ENCODE results near the gene PDSS2.
"Not testable (repeated sequence)": the region's sequence is repeated elsewhere in the genome, so short reads cannot be mapped to it uniquely, and the experiment has no call there.

The PDSS2 gene

DNA sequence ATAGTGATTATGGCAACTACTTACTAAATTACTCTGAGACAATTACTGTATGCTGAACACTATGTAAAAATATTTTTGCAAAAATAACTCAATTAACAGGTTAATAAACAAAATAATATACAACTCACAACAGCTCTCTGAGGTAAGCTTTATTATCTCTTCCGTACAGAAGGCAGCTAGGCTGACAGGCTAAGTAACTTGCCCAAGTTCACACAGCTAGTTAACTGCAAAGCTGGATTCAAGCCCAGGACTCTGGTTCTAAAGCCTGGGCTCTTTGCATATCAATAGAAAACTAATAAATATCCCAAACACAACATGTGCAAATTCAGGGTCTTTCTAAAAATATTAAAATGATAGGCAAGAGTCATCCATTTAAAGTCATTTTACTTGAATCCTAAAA is 174.6 kb downstream of the PDSS2 start:
- no peaks in the 10 kb centered on the region for H4K20me1 ChIP-seq (ENCODE audit: insufficient read depth, low read length)
- no peak overlapping the region for H3K4me3 ChIP-seq (ENCODE audit: low read depth in 1 of 2, low read length in 2 of 2)
- H3K9me3 ChIP-seq (ENCODE audit: insufficient read depth, low read length, severe bottlenecking), result no peaks in the 10 kb centered on the region
- H3K27ac ChIP-seq (ENCODE audit: low read length), result no peak overlapping the region
- H3K79me2 ChIP-seq (ENCODE audit: insufficient read depth, low read length), result no peaks in the 10 kb centered on the region
- H3K36me3 ChIP-seq (ENCODE audit: insufficient read depth, low read length), result no peaks in the 10 kb centered on the region
- DNase-seq (no peak), ATAC-seq (ENCODE audit: insufficient read depth, low read depth) (no peak)
- H3K9ac ChIP-seq (ENCODE audit: low read depth, low read length), result no peak overlapping the region
- no peak overlapping the region for H2AFZ ChIP-seq (ENCODE audit: low read depth, low read length)
- TF ChIP-seq, protein P1, sequence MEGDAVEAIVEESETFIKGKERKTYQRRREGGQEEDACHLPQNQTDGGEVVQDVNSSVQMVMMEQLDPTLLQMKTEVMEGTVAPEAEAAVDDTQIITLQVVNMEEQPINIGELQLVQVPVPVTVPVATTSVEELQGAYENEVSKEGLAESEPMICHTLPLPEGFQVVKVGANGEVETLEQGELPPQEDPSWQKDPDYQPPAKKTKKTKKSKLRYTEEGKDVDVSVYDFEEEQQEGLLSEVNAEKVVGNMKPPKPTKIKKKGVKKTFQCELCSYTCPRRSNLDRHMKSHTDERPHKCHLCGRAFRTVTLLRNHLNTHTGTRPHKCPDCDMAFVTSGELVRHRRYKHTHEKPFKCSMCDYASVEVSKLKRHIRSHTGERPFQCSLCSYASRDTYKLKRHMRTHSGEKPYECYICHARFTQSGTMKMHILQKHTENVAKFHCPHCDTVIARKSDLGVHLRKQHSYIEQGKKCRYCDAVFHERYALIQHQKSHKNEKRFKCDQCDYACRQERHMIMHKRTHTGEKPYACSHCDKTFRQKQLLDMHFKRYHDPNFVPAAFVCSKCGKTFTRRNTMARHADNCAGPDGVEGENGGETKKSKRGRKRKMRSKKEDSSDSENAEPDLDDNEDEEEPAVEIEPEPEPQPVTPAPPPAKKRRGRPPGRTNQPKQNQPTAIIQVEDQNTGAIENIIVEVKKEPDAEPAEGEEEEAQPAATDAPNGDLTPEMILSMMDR (IDR thresholded peaks at IDR 0.05; ENCODE audit: borderline replicate concordance, extremely low read depth, low read length, poor library complexity, severe bottlenecking), result no peak
- no peak for TF ChIP-seq EZH2 (IDR thresholded peaks at IDR 0.05; ENCODE audit: borderline replicate concordance, low read depth, low read length, severe bottlenecking)
- H3K27me3 ChIP-seq (ENCODE audit: insufficient read depth, low read length, poor library complexity), result no peaks in the 10 kb centered on the region
- H3K4me2 ChIP-seq (ENCODE audit: insufficient read depth, low read length), result no peak overlapping the region
- no peaks in the 10 kb centered on the region for H3K4me1 ChIP-seq (ENCODE audit: insufficient read depth, low read length)

DNA sequence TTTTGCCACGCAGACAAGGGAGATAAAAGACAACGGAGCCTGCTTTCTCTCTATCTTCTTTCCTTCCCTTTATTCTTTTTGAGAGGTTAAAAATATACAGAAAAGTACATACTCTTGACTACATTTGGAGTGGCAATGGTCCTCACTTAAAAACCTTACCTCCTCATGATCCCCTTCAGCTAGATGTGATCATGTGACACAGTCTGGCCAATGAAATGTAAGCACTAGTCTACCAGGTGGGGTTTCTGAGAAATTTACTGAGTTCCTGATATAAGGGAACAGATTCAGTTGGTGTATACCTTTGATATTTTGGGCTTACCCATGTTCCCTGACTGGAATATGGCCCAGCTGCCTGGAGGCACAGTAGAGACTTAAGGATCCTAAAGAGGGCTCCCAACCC is 178.6 kb downstream of the PDSS2 start:
- H3K79me2 ChIP-seq (ENCODE audit: insufficient read depth, low read length), result no peaks in the 10 kb centered on the region
- H3K9ac ChIP-seq (ENCODE audit: low read depth, low read length), result no peak overlapping the region
- TF ChIP-seq, protein P1 (IDR thresholded peaks at IDR 0.05; ENCODE audit: borderline replicate concordance, extremely low read depth, low read length, poor library complexity, severe bottlenecking), result no peak
- TF ChIP-seq EZH2 (IDR thresholded peaks at IDR 0.05; ENCODE audit: borderline replicate concordance, low read depth, low read length, severe bottlenecking), result no peak
- ATAC-seq (ENCODE audit: insufficient read depth, low read depth), result no peak
- H3K4me1 ChIP-seq (ENCODE audit: insufficient read depth, low read length), result no peaks in the 10 kb centered on the region
- H3K4me3 ChIP-seq (ENCODE audit: low read depth in 1 of 2, low read length in 2 of 2), result no peak overlapping the region
- H3K36me3 ChIP-seq (ENCODE audit: insufficient read depth, low read length), result no peaks in the 10 kb centered on the region
- no peaks in the 10 kb centered on the region for H3K9me3 ChIP-seq (ENCODE audit: insufficient read depth, low read length, severe bottlenecking)
- H3K27ac ChIP-seq (ENCODE audit: low read length), result no peak overlapping the region
- no peaks in the 10 kb centered on the region for H3K27me3 ChIP-seq (ENCODE audit: insufficient read depth, low read length, poor library complexity)
- H4K20me1 ChIP-seq (ENCODE audit: insufficient read depth, low read length), result no peaks in the 10 kb centered on the region
- no peak overlapping the region for H2AFZ ChIP-seq (ENCODE audit: low read depth, low read length)
- no peak for DNase-seq
- H3K4me2 ChIP-seq (ENCODE audit: insufficient read depth, low read length), result no peak overlapping the region

DNA sequence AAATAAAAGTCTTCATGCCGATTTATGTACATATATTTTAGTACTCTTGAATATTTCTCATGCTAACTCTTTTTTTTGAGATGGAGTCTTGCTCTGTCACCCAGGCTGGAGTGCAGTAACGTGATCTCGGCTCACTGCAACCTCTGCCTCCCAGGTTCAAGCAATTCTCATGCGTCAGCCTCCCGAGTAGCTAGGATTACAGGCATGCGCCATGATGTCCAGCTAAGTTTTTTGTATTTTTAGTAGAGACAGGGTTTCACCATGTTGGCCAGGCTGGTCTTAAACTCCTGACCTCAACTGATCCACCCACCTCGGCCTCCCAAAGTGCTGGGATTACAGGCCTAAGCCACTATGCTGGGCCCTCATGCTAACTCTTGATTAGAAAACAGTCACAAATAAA is 179.4 kb downstream of the PDSS2 start:
- not testable (repeated sequence) for H3K79me2 ChIP-seq (ENCODE audit: insufficient read depth, low read length); H3K27ac ChIP-seq (ENCODE audit: low read length); H2AFZ ChIP-seq (ENCODE audit: low read depth, low read length); H3K36me3 ChIP-seq (ENCODE audit: insufficient read depth, low read length); H3K9me3 ChIP-seq (ENCODE audit: insufficient read depth, low read length, severe bottlenecking); H4K20me1 ChIP-seq (ENCODE audit: insufficient read depth, low read length); H3K4me1 ChIP-seq (ENCODE audit: insufficient read depth, low read length); H3K4me3 ChIP-seq (ENCODE audit: low read depth in 1 of 2, low read length in 2 of 2); ATAC-seq (ENCODE audit: insufficient read depth, low read depth); H3K9ac ChIP-seq (ENCODE audit: low read depth, low read length); H3K4me2 ChIP-seq (ENCODE audit: insufficient read depth, low read length); H3K27me3 ChIP-seq (ENCODE audit: insufficient read depth, low read length, poor library complexity); DNase-seq

DNA sequence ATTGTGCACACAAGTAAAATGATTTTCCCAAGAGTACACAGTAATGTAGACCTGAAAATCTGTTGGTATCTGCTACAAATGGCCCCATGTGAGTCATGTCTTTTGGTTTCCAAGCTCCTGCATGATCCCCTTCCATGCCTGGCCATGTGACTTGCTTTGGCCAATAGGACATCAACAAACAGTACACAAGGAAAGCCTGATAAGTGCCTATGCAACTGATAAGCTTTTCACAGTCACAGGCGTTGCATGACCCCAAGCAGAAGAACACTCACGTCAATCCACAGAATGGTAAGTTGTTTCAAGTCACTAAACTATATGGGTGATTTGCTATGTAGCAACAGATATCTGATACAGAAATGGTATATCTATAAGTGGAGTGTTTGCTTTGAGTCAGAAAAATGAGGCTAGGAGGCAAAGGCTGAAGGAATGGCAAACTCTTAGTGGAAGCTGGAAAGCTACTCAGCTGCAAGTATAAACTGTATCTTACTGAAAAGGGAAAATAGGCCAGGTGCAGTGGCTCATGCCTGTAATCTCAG is 184.0 kb downstream of the PDSS2 start:
- Histone ChIP-seq H2AFZ (ENCODE audit: low read depth, low read length) (no peak overlapping the region), H3K4me1 (ENCODE audit: insufficient read depth, low read length) (no peaks in the 10 kb centered on the region), H3K9me3 (ENCODE audit: insufficient read depth, low read length, severe bottlenecking) (no peaks in the 10 kb centered on the region), H3K36me3 (ENCODE audit: insufficient read depth, low read length) (peaks cover 2% of the 10 kb centered on the region; the same call in 1 of the 2 replicates), H3K79me2 (ENCODE audit: insufficient read depth, low read length) (no peaks in the 10 kb centered on the region), H3K4me2 (ENCODE audit: insufficient read depth, low read length) (no peak overlapping the region), H3K9ac (ENCODE audit: low read depth, low read length) (no peak overlapping the region), H3K4me3 (ENCODE audit: low read depth in 1 of 2, low read length in 2 of 2) (no peak overlapping the region), H4K20me1 (ENCODE audit: insufficient read depth, low read length) (no peaks in the 10 kb centered on the region), H3K27ac (ENCODE audit: low read length) (no peak overlapping the region), H3K27me3 (ENCODE audit: insufficient read depth, low read length, poor library complexity) (no peaks in the 10 kb centered on the region)
- TF ChIP-seq EZH2 (IDR thresholded peaks at IDR 0.05; ENCODE audit: borderline replicate concordance, low read depth, low read length, severe bottlenecking), result no peak
- TF ChIP-seq, protein P1 (IDR thresholded peaks at IDR 0.05; ENCODE audit: borderline replicate concordance, extremely low read depth, low read length, poor library complexity, severe bottlenecking), result no peak
- ATAC-seq (ENCODE audit: insufficient read depth, low read depth), result no peak
- DNase-seq, result no peak
